ENCODE measurements around the gene CLDN12. TPM values are rescaled to one million over a fixed set of nuclear protein-coding genes. Genes with fewer than 3 reads are reported as not detected.

CLDN12 gene
- 10 to 100 TPM in 3 of 4 donors, 1 to 10 TPM in 1; 10.0 to 17.8 (median 14.6) TPM for total RNA-seq

DNA sequence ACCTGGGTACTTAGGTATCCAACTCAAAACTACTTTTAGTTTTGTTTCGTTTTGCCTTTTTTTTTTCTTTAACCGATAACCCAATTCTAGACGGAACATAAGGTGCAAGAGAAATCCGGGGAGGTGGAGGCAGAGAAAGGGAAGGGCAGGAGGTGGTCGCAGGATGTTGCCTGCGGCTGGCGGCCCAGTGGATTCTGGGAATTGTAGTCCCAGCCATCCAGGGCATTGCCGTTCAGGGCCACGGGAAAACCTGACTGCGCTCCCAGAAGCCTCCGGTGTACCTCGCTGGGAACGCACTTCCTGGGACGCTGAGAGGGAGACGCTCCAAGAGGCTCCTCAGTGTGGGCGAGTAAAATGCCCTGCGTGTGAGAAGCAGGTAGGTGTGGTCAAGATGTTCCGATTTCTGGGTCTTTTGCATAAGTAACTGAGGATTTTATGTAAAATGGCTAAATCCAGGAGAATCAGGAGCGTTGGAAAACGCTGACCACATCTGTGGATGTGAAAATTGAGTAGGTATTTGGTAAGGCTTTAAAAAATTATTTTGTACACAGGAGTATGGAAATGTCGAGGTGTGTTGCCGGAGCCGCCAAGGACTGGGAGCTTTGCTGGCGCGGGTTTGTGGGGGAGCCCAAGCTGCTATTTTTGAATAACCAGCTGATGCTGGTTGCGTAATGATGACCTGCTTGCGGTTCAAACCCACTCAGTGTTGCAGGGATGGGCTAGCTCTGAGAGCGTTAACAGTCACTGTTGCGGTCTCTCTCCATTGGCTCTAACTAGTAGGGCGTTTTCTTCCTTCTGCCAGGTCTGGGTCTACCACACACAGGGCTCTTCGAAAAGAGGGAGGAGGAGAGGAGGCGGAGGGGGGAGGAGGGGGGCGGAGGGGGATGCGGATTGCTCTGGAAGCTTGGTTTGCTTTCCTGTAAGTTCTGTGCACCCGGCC lies at the start of gene CLDN12:
TSS of gene CLDN12 (plus strand) at position 288 of the 940 bp plus-strand sequence. CDS start 9,216 bp downstream, outside the sequence.
- TF ChIP-seq, protein P1, sequence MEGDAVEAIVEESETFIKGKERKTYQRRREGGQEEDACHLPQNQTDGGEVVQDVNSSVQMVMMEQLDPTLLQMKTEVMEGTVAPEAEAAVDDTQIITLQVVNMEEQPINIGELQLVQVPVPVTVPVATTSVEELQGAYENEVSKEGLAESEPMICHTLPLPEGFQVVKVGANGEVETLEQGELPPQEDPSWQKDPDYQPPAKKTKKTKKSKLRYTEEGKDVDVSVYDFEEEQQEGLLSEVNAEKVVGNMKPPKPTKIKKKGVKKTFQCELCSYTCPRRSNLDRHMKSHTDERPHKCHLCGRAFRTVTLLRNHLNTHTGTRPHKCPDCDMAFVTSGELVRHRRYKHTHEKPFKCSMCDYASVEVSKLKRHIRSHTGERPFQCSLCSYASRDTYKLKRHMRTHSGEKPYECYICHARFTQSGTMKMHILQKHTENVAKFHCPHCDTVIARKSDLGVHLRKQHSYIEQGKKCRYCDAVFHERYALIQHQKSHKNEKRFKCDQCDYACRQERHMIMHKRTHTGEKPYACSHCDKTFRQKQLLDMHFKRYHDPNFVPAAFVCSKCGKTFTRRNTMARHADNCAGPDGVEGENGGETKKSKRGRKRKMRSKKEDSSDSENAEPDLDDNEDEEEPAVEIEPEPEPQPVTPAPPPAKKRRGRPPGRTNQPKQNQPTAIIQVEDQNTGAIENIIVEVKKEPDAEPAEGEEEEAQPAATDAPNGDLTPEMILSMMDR (IDR thresholded peaks at IDR 0.05; ENCODE audit: low read depth), result no peak

DNA sequence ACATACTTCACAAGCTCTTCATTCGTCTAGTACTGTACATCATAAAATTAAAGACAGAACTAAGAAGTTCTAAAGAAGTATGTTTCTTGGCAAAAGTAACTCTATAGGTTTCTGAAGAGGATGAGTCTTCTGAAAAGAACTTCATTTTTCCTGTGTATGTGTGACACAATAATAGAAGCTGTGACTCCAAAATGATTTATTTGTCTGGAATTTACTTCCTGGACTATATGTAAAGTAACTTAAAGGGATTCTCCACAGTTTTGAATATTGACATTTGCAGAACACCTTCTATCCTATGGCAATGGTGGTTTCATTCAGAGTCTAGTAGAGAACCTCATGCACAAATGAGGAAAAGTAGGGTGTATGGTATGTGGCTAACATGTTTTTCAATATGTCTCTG lies 19.8 kb upstream of the CLDN12 start:
- TF ChIP-seq, protein P1 (IDR thresholded peaks at IDR 0.05; ENCODE audit: low read depth), result no peak

DNA sequence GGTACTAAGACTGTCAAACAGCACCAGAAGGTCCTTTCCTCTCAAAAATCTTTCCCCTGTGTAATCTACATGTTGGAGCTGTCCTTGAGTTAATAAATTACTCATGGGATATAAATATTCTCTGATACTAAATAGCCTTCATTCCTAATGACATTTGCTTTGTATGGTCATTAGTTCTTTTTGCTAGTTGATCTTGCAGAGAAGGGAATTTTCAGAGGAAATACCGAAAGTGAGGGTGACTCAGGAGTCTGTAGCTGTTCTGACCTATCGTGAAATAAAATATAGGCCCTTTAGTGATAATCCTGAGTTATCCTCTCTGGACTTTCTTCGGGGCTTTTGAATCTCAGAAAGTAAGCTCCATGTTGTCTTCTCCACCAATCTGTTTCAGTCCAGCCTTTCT lies 19.4 kb upstream of the CLDN12 start:
- TF ChIP-seq, protein P1 (IDR thresholded peaks at IDR 0.05; ENCODE audit: low read depth), result no peak

DNA sequence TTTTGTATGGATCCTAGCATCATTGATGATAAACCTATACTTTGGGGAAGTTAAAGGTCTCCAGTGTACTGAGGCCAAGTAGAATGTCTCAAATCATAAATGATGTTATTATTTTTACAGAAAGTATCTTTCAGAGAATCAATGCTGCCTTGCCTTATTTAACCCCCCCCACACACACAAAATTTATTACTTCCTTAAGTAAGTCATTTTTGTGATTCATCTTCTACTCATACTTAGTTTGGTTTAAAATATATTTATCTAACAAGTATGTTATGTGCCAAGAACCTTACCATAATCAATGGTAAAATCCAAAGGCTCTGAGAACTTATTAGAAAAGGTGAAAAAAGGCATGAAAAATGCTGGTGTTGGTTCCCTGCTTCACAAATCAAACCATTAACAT lies 18.8 kb upstream of the CLDN12 start:
- TF ChIP-seq, protein P1 (IDR thresholded peaks at IDR 0.05; ENCODE audit: low read depth), result no peak

DNA sequence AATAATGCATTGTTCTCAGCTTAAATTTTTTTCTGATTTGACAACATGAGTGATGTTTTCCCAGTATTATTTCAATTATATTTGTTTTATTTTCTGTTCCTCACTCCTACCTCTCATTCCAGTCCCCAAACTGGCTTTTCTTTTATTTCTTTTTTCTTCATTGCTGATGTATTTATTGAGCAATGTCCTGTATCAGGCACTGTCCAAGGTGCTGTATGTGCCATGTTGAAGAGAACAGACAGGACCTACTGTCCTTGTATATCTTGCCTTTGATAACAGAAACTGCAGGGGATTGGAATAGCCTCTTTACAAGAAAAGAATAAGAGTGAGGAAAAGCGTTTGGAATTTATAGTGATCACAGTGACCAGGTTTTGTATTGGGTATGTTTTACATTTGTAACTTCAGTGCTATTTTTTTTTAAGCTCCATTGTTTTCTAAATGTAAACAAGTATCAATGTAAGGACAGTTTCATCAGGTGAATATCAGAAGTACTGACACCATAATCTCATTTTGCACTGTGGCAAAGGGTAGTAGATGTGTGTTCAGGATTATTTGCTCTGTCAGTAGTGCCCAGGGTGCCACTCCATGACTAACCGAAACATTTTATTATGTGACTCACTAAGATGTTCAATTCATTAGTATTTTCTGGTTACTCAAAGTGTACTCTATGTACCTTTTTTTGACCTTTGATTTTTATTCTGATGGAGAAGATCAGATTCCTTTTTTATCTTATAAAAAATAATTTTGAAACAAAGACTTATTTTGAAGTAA lies 15.6 kb upstream of the CLDN12 start:
- TF ChIP-seq, protein P1 (IDR thresholded peaks at IDR 0.05; ENCODE audit: low read depth), result no peak

DNA sequence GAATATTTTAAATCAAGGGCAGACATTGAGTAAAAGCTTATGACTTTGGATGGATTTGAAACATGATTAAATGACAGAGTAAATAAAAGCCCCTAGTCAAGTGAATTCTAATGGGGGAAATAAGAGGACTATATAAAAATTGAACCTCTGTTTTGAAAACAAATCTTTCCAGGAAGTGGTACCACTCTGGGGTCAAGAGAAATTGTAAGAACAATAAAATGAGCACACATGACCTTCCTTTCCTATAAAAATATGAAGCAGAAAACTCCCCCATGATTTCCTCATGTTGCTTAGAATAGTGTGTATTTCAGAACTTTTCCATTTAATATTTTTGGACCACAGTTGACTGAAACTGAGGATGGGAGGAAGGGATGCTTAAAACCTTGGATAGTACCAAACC lies 12.3 kb upstream of the CLDN12 start:
- TF ChIP-seq, protein P1 (IDR thresholded peaks at IDR 0.05; ENCODE audit: low read depth), result no peak

DNA sequence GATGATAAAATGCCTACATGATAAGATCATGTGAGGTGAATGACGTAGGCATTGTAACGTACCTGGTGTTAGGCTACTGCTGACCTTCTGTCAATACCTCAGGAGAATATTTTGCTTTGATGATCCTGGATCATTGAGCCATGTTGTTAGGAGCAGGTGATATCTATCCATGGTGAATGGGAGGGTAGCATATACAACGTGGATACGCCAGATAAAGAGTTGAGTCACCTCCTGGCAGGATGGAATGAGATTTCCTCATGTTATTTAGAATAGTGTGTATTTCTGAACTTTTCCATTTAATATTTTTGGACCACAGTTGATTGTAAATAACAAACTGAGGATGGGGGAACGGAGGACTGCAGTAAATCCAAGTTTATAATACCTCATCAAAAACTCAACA lies 11.8 kb upstream of the CLDN12 start:
- TF ChIP-seq, protein P1 (IDR thresholded peaks at IDR 0.05; ENCODE audit: low read depth), result no peak
